ENCODE measurements around the gene TIPARP.
A peak's percentile ranks its signal among the peaks of the same experiment; 100 is the strongest.
"Not testable (repeated sequence)": the region's sequence is repeated elsewhere in the genome, so short reads cannot be mapped to it uniquely, and the experiment has no call there.

The TIPARP gene

GRCh38 chr3:156676768-156677479, 2.5 kb downstream of the TIPARP start:
- DNase-seq, result no peak

- no peak for DNase-seq
These were observed 3.1 kb downstream of the TIPARP start for GRCh38 chr3:156677536-156677935.

- DNase-seq, result no peak
These were observed 3.8 kb downstream of the TIPARP start for GRCh38 chr3:156678197-156678596.

GRCh38 chr3:156680243-156680914, 6.0 kb downstream of the TIPARP start:
- DNase-seq, result no peak

- DNase-seq, result peak; percentile 92
These were observed 6.6 kb downstream of the TIPARP start for GRCh38 chr3:156681002-156681401.

GRCh38 chr3:156682501-156682900, 8.1 kb downstream of the TIPARP start:
- no peak for DNase-seq

- DNase-seq, result no peak
These were observed 8.6 kb downstream of the TIPARP start for GRCh38 chr3:156682963-156683362.

GRCh38 chr3:156685198-156685597, 10.8 kb downstream of the TIPARP start:
- DNase-seq, result no peak

GRCh38 chr3:156685752-156686151, 11.4 kb downstream of the TIPARP start:
- DNase-seq, result no peak

GRCh38 chr3:156687023-156687422, 12.6 kb downstream of the TIPARP start:
- no peak for DNase-seq

- peak; percentile 41 for DNase-seq
These were observed 14.5 kb downstream of the TIPARP start for GRCh38 chr3:156688632-156689452.

- no peak for DNase-seq
These were observed 15.2 kb downstream of the TIPARP start for GRCh38 chr3:156689608-156690007.

- no peak for DNase-seq
These were observed 17.5 kb downstream of the TIPARP start for GRCh38 chr3:156691920-156692319.

GRCh38 chr3:156693166-156693565, 18.8 kb downstream of the TIPARP start:
- DNase-seq, result no peak

- no peak for DNase-seq
These were observed 20.1 kb downstream of the TIPARP start for GRCh38 chr3:156694536-156694935.

GRCh38 chr3:156702367-156702766, 28.0 kb downstream of the TIPARP start:
- DNase-seq, result no peak

GRCh38 chr3:156704370-156705036, 30.1 kb downstream of the TIPARP start:
- DNase-seq, result no peak

- no peak for DNase-seq
These were observed 31.6 kb downstream of the TIPARP start for GRCh38 chr3:156705761-156706616.

- no peak for DNase-seq
These were observed 33.2 kb downstream of the TIPARP start for GRCh38 chr3:156707588-156707987.

- no peak for DNase-seq
These were observed 36.0 kb downstream of the TIPARP start for GRCh38 chr3:156710429-156710828.

GRCh38 chr3:156711113-156711512, 36.7 kb downstream of the TIPARP start:
- no peak for DNase-seq

- not testable (repeated sequence) for DNase-seq
These were observed 37.6 kb downstream of the TIPARP start for GRCh38 chr3:156711944-156712343.
